Esophagus squamous epithelium (tissue), 5 donors: ENCODE data around the gene NMRK2. TPM values are rescaled to one million over a fixed set of nuclear protein-coding genes. Genes with fewer than 3 reads are reported as not detected.

Experiments used
- DNase-seq: peaks from one replicate; lab custom pipeline; 2025; lab: John Stamatoyannopoulos, UW
- H3K27ac ChIP-seq, 4 donors: fragments of 200-600 bp; sonication (generic); one replicate each; pipeline ENCODE4 v1.5.1; 2016 to 2019; ENCODE audit warnings: mild to moderate bottlenecking in 1 of 4
- H3K27me3 ChIP-seq, 4 donors: fragments of 200-600 bp; sonication (generic); 1 replicate in 3 of 4; 2 replicates in 1 of 4; pipeline versions ENCODE4 v1.5.1 to v1.6.0; 2017 to 2021; ENCODE audit warnings: antibody characterized with exemption in 1 of 4
- H3K36me3 ChIP-seq, 3 donors: fragments of 200-600 bp; sonication (generic); one replicate each; pipeline ENCODE4 v1.5.1; 2016 to 2019
- H3K4me1 ChIP-seq, 3 donors: fragments of 200-600 bp; sonication (generic); one replicate each; pipeline ENCODE4 v1.5.1; 2017 to 2019
- H3K4me3 ChIP-seq, 4 donors: fragments of 200-600 bp; sonication (generic); 1 replicate in 3 of 4; 2 replicates in 1 of 4; pipeline ENCODE4 v1.5.1; 2016 to 2019; ENCODE audit warnings: mild to moderate bottlenecking in 2 of 4, moderate library complexity in 1 of 4
- H3K9me3 ChIP-seq, 3 donors: fragments of 200-600 bp; sonication (generic); one replicate each; pipeline ENCODE4 v1.5.1; 2016 to 2019
- CTCF ChIP-seq, 6 experiments: fragments of 450-650 bp in 4 of 6; fragments of 200-600 bp in 2 of 6; sonication (generic) in 2 of 6; IDR thresholded peaks; one replicate each; pipeline ENCODE4 v1.5.1; 2016 to 2019; ENCODE audit warnings: antibody characterized with exemption in 6 of 6, mild to moderate bottlenecking in 4 of 6, moderate library complexity in 4 of 6
- POLR2A ChIP-seq, 4 donors: fragments of 450-650 bp; IDR thresholded peaks; one replicate each; pipeline ENCODE4 v1.6.1; 2017; ENCODE audit warnings: antibody characterized with exemption in 4 of 4, mild to moderate bottlenecking in 4 of 4, moderate library complexity in 3 of 4
- WGBS, 2 donors: methylation state at CpG; one replicate each; pipeline ENCODE4 v1.1.5; 2018; 5-methylcytosine and 5-hydroxymethylcytosine counted together
- intact Hi-C: fragments of 100-400 bp; cut with DNase I; formaldehyde crosslinking; loops from one replicate; pipeline ENCODE4 v1.15.0; 2022
- total RNA-seq, 4 donors: library from RNA; depleted of rRNA; stranded (reverse); fragments of >200 nt; gene quantifications; one replicate each; pipeline ENCODE4 v1.1.0, GENCODE V29; 2016
- donor health status: DM: yes; HTN: yes; CAD: no.

NMRK2 gene
- total RNA-seq, 4 donors from 2014 or later = not detected

- 85 to 87% methylated on average over 18 to 26 of the region's 50 CpGs for WGBS, 2 donors
- no peak for DNase-seq
Observed at GRCh38 chr19:3907626-3908265, 25.1 kb upstream of the NMRK2 start.

GRCh38 chr19:3908266-3909054 is 24.4 kb upstream of the NMRK2 start:
- Histone ChIP-seq H3K27me3 (peaks cover 0 to under 1% (median 0%) of the 10 kb centered on the region in 4 donors), H3K27ac (no peak overlapping the region), H3K4me1 (no peaks in the 10 kb centered on the region), H3K4me3 (no peak overlapping the region), H3K36me3 (no peaks in the 10 kb centered on the region), H3K9me3 (peaks cover 0 to 17% (median 5%) of the 10 kb centered on the region in 3 donors)
- TF ChIP-seq POLR2A (IDR thresholded peaks at IDR 0.05) (no peak), CTCF (IDR thresholded peaks at IDR 0.05) (no peak)
- 50 to 56% methylated on average over 2 to 8 of the region's 14 CpGs for WGBS, 2 donors
- DNase-seq = no peak
- intact Hi-C loops = no loop called here

More at GRCh38 chr19:3907626-3908265, 25.1 kb upstream of the NMRK2 start:
- H3K4me1 ChIP-seq = no peaks in the 10 kb centered on the region
- no peaks in the 10 kb centered on the region for H3K36me3 ChIP-seq
- intact Hi-C loops = no loop called here
- H3K27me3 ChIP-seq = peaks cover 0 to 8% (median 0%) of the 10 kb centered on the region in 4 donors
- TF ChIP-seq CTCF (IDR thresholded peaks at IDR 0.05) = no peak
- TF ChIP-seq POLR2A (IDR thresholded peaks at IDR 0.05) = no peak
- H3K9me3 ChIP-seq = peaks cover 0 to 17% (median 5%) of the 10 kb centered on the region in 3 donors
- no peak overlapping the region for H3K4me3 ChIP-seq
- H3K27ac ChIP-seq = no peak overlapping the region

- TF ChIP-seq POLR2A (IDR thresholded peaks at IDR 0.05) = no peak
- no peak for TF ChIP-seq CTCF (IDR thresholded peaks at IDR 0.05)
- Histone ChIP-seq H3K27me3 (no peaks in the 10 kb centered on the region), H3K27ac (no peak overlapping the region), H3K36me3 (no peaks in the 10 kb centered on the region), H3K4me1 (no peaks in the 10 kb centered on the region), H3K4me3 (no peak overlapping the region), H3K9me3 (peaks cover 0 to 17% (median 5%) of the 10 kb centered on the region in 3 donors)
- intact Hi-C loops = no loop called here
- no peak for DNase-seq
- 100% methylated on average over 1 of the region's 1 CpG for WGBS, 2 donors
Observed at GRCh38 chr19:3910105-3910504, 22.8 kb upstream of the NMRK2 start.

- DNase-seq = no peak
- Histone ChIP-seq H3K4me1 (no peaks in the 10 kb centered on the region), H3K36me3 (no peaks in the 10 kb centered on the region), H3K4me3 (no peak overlapping the region), H3K27me3 (no peaks in the 10 kb centered on the region), H3K27ac (no peak overlapping the region), H3K9me3 (peaks cover 0 to 17% (median 5%) of the 10 kb centered on the region in 3 donors)
- intact Hi-C loops = no loop called here
- WGBS, 2 donors = 65 to 70% methylated on average over 5 to 7 of the region's 9 CpGs
- TF ChIP-seq POLR2A (IDR thresholded peaks at IDR 0.05) = no peak
- TF ChIP-seq CTCF (IDR thresholded peaks at IDR 0.05) = no peak
Observed at GRCh38 chr19:3914199-3914598, 18.7 kb upstream of the NMRK2 start.

GRCh38 chr19:3916033-3916432 is 16.8 kb upstream of the NMRK2 start:
- H3K27me3 ChIP-seq = no peaks in the 10 kb centered on the region
- intact Hi-C loops = no loop called here
- H3K4me3 ChIP-seq = no peak overlapping the region
- 85 to 95% methylated on average over 5 of the region's 5 CpGs for WGBS, 2 donors
- TF ChIP-seq POLR2A (IDR thresholded peaks at IDR 0.05) = no peak
- no peak for TF ChIP-seq CTCF (IDR thresholded peaks at IDR 0.05)
- no peak overlapping the region for H3K27ac ChIP-seq
- H3K4me1 ChIP-seq = no peaks in the 10 kb centered on the region
- no peaks in the 10 kb centered on the region for H3K36me3 ChIP-seq
- no peak for DNase-seq
- peaks cover 0 to 7% (median 4%) of the 10 kb centered on the region in 3 donors for H3K9me3 ChIP-seq
